Fibroblast of lung (primary cell): Measurements from ENCODE around the gene ZDHHC20. TPM values are rescaled to one million over a fixed set of nuclear protein-coding genes. Genes with fewer than 3 reads are reported as not detected.

ENCODE experiments used
- DNase-seq, 2 donors: peaks; one replicate each; pipeline versions ENCODE4 v3.0.0 to v3.0.0-alpha.2; 2010; ENCODE audit warnings: low read depth in 2 of 2
- H2AFZ ChIP-seq: 2 replicates; pipeline ENCODE4 v1.5.1; 2012; ENCODE audit warnings: low read length, control low read depth, inconsistent platforms
- H3K27ac ChIP-seq: 2 replicates; pipeline ENCODE4 v1.5.1; 2011; ENCODE audit warnings: low read length, control low read depth; ENCODE audit not compliant: insufficient read depth
- H3K27me3 ChIP-seq: 2 replicates; pipeline ENCODE4 v1.5.1; 2011; ENCODE audit warnings: mild to moderate bottlenecking, low read length; ENCODE audit not compliant: control insufficient read depth, insufficient read depth
- H3K36me3 ChIP-seq: 2 replicates; pipeline ENCODE4 v1.5.1; 2011; ENCODE audit warnings: low read length; ENCODE audit not compliant: control insufficient read depth, insufficient read depth
- H3K4me1 ChIP-seq: 2 replicates; pipeline ENCODE4 v1.5.1; 2011; ENCODE audit warnings: low read length; ENCODE audit not compliant: control insufficient read depth, insufficient read depth; ENCODE audit errors: extremely low read depth
- H3K4me2 ChIP-seq: 2 replicates; pipeline ENCODE4 v1.5.1; 2011; ENCODE audit warnings: low read length, control low read depth; ENCODE audit not compliant: insufficient read depth; ENCODE audit errors: extremely low read depth
- H3K4me3 ChIP-seq, 4 experiments: fragments of 200-600 bp in 1 of 4; sonication (generic) in 1 of 4; replicated peaks in 1 of 4; 2 replicates each; pipeline ENCODE4 v1.5.1; 2011 to 2016; ENCODE audit warnings: low read length in 4 of 4, low read depth in 3 of 4, mild to moderate bottlenecking in 3 of 4, control low read depth in 2 of 4, inconsistent platforms in 1 of 4, mixed read lengths in 1 of 4; ENCODE audit not compliant: insufficient read depth in 1 of 4; ENCODE audit errors: control extremely low read depth in 1 of 4
- H3K79me2 ChIP-seq: 2 replicates; pipeline ENCODE4 v1.5.1; 2012; ENCODE audit warnings: mild to moderate bottlenecking, low read length, inconsistent platforms; ENCODE audit not compliant: control insufficient read depth, insufficient read depth
- H3K9ac ChIP-seq: 2 replicates; pipeline ENCODE4 v1.5.1; 2011; ENCODE audit warnings: mild to moderate bottlenecking, low read length, control low read depth; ENCODE audit not compliant: insufficient read depth
- H3K9me3 ChIP-seq: 2 replicates; pipeline ENCODE4 v1.5.1; 2012; ENCODE audit warnings: low read depth, low read length; ENCODE audit not compliant: control insufficient read depth, insufficient read depth
- H4K20me1 ChIP-seq: 2 replicates; pipeline ENCODE4 v1.5.1; 2011; ENCODE audit warnings: low read length; ENCODE audit not compliant: control insufficient read depth, insufficient read depth; ENCODE audit errors: extremely low read depth
- CTCF ChIP-seq, 2 donors: IDR thresholded peaks in 1 of 2; conservative IDR thresholded peaks in 1 of 2; 1 replicate in 1 of 2; 2 replicates in 1 of 2; pipeline ENCODE4 v1.5.1; 2011 to 2012; ENCODE audit warnings: low read length in 2 of 2, control low read depth in 1 of 2, inconsistent platforms in 1 of 2, low read depth in 1 of 2, mild to moderate bottlenecking in 1 of 2
- EZH2 ChIP-seq: IDR thresholded peaks from 2 replicates; pipeline ENCODE4 v1.5.1; 2012; ENCODE audit warnings: low read length, control low read depth, mild to moderate bottlenecking; ENCODE audit errors: missing control alignments
- polyA plus RNA-seq, 2 donors: library from polyadenylated mRNA; depleted of rRNA in 1 of 2; stranded (reverse) in 1 of 2; unstranded in 1 of 2; fragments of >200 nt; gene quantifications; 2 replicates each; pipeline ENCODE4 v1.2.1, GENCODE V29; 2011 to 2012; ENCODE audit warnings: missing spikeins in 1 of 2
- total RNA-seq: library from RNA; depleted of rRNA; stranded (reverse); fragments of >200 nt; gene quantifications from 2 replicates; pipeline ENCODE4 v1.2.1, GENCODE V29; 2014

Gene ZDHHC20
- total and polyA plus RNA-seq, 2 donors (not counting 1 experiment from before 2014, with no cell fraction given) = 69.3 to 81.6 TPM

- no peak overlapping the region for H3K4me3 ChIP-seq
Observed at GRCh38 chr13:21470785-21471184, 11.7 kb upstream of the ZDHHC20 start.

GRCh38 chr13:21466527-21466926 lies 7.4 kb upstream of the ZDHHC20 start:
- Histone ChIP-seq H3K9ac (no peak overlapping the region), H3K79me2 (no peaks in the 10 kb centered on the region), H3K4me1 (no peaks in the 10 kb centered on the region), H3K4me3 (no peak overlapping the region), H3K36me3 (no peaks in the 10 kb centered on the region), H3K27me3 (no peaks in the 10 kb centered on the region), H3K9me3 (no peaks in the 10 kb centered on the region), H4K20me1 (no peaks in the 10 kb centered on the region), H2AFZ (no peak overlapping the region), H3K4me2 (no peak overlapping the region), H3K27ac (no peak overlapping the region)
- no peak for DNase-seq
- TF ChIP-seq EZH2 = no peak
- no peak for TF ChIP-seq CTCF (conservative IDR thresholded peaks at IDR 0.05 in 1 of 2, IDR thresholded peaks at IDR 0.05 in 1 of 2; ENCODE audit: low read depth in 1 of 2, low read length in 2 of 2)

More at GRCh38 chr13:21470785-21471184, 11.7 kb upstream of the ZDHHC20 start:
- no peak overlapping the region for H3K9ac ChIP-seq
- H2AFZ ChIP-seq = no peak overlapping the region
- no peaks in the 10 kb centered on the region for H3K36me3 ChIP-seq
- H3K9me3 ChIP-seq = no peaks in the 10 kb centered on the region
- H3K79me2 ChIP-seq = no peaks in the 10 kb centered on the region
- no peak overlapping the region for H3K27ac ChIP-seq
- DNase-seq = no peak
- no peaks in the 10 kb centered on the region for H3K4me1 ChIP-seq
- no peaks in the 10 kb centered on the region for H3K27me3 ChIP-seq
- no peaks in the 10 kb centered on the region for H4K20me1 ChIP-seq
- no peak overlapping the region for H3K4me2 ChIP-seq
- TF ChIP-seq CTCF (conservative IDR thresholded peaks at IDR 0.05 in 1 of 2, IDR thresholded peaks at IDR 0.05 in 1 of 2; ENCODE audit: low read depth in 1 of 2, low read length in 2 of 2) (no peak), EZH2 (no peak)

GRCh38 chr13:21465710-21466160 lies 6.6 kb upstream of the ZDHHC20 start:
- Histone ChIP-seq H3K4me2 (no peak overlapping the region), H3K79me2 (no peaks in the 10 kb centered on the region), H3K4me3 (no peak overlapping the region), H3K4me1 (no peaks in the 10 kb centered on the region), H2AFZ (no peak overlapping the region), H3K36me3 (no peaks in the 10 kb centered on the region), H3K9me3 (no peaks in the 10 kb centered on the region), H3K9ac (no peak overlapping the region), H4K20me1 (no peaks in the 10 kb centered on the region), H3K27ac (no peak overlapping the region), H3K27me3 (no peaks in the 10 kb centered on the region)
- no peak for DNase-seq
- no peak for TF ChIP-seq CTCF (conservative IDR thresholded peaks at IDR 0.05 in 1 of 2, IDR thresholded peaks at IDR 0.05 in 1 of 2; ENCODE audit: low read depth in 1 of 2, low read length in 2 of 2)
- TF ChIP-seq EZH2 = no peak
